Thoracic aorta (tissue), 2 donors: ENCODE measurements around the gene PLCH1. TPM values are rescaled to one million over a fixed set of nuclear protein-coding genes. Genes with fewer than 3 reads are reported as not detected.
A peak's percentile ranks its signal among the peaks of the same experiment; 100 is the strongest.

Source experiments
- ATAC-seq: fragments of 150-250 bp; one replicate; pipeline ENCODE4 v1.8.0; 2017; ENCODE audit warnings: low read depth; ENCODE audit not compliant: insufficient number of reproducible peaks, low FRiP score
- DNase-seq: peaks from one replicate; pipeline ENCODE4 v3.0.0-alpha.2; 2020; ENCODE audit warnings: low spot score
- H3K27ac ChIP-seq, 2 donors: fragments of 200-600 bp; sonication (generic); 1 replicate in 1 of 2; 2 replicates in 1 of 2; pipeline ENCODE4 v1.5.1; 2016; ENCODE audit warnings: mild to moderate bottlenecking in 2 of 2, moderate library complexity in 2 of 2
- H3K27me3 ChIP-seq: fragments of 200-600 bp; sonication (generic); replicated peaks from 2 replicates; pipeline ENCODE4 v1.6.0; 2016; ENCODE audit warnings: mild to moderate bottlenecking; ENCODE audit not compliant: insufficient read depth
- H3K36me3 ChIP-seq: fragments of 200-600 bp; sonication (generic); one replicate; pipeline ENCODE4 v1.5.1; 2016
- H3K4me1 ChIP-seq, 2 donors: fragments of 200-600 bp; sonication (generic); 1 replicate in 1 of 2; 2 replicates in 1 of 2; pipeline versions ENCODE4 v1.5.1 to v1.6.0; 2016; ENCODE audit warnings: low read depth in 2 of 2, mild to moderate bottlenecking in 1 of 2; ENCODE audit not compliant: control insufficient read depth in 1 of 2
- H3K4me3 ChIP-seq: fragments of 200-600 bp; sonication (generic); 2 replicates; pipeline ENCODE4 v1.5.1; 2016; ENCODE audit warnings: mild to moderate bottlenecking
- H3K9me3 ChIP-seq: fragments of 200-600 bp; sonication (generic); 2 replicates; pipeline ENCODE4 v1.5.1; 2016
- CTCF ChIP-seq: fragments of 200-600 bp; sonication (generic); IDR thresholded peaks from one replicate; pipeline ENCODE4 v1.5.1; 2019; ENCODE audit warnings: antibody characterized with exemption
- total RNA-seq, 2 donors: library from RNA; depleted of rRNA; stranded (reverse); fragments of >200 nt; gene quantifications; one replicate each; pipeline versions ENCODE4 v1.1.0 to v1.2.3, GENCODE V29; 2016

Gene PLCH1
- under 1 TPM in 1 of 2 donors, not detected in 1; 0.28 TPM for total RNA-seq

DNA sequence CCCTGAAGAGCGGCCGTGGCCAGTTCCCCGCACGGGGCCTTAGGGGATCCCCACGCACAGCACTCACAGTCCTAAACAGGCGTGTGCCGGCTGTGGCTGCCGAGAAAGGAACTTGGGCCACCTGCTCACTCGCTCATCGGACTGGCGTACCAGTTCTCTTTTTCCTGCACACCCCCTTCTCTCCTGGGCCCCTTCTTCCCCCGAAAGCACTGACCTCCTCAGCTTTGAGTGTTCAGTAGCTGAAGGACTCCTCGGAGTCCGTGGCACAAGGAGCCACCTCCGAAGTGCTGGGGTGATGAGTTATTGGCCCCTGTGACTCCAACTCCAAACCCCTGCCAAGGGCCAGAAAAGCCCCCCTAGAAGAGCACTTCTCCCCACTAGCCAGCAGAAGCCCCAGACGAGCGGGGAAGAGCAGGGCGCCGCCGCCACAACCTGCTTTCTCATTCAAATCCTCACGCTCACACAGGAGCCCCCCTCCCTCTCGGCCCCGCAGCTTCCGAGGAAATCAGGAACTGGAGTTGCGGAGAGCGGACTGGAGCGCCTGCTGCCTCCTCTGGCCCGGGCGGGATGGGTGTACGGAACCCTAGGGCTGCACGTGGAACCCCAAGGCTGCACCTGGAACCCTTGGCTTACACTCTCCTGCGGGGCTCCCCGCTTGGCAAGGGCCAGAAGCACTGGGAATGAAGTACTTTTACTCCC lies at the start of gene PLCH1:
PLCH1 (minus strand) TSS at position 446 of the 699 bp plus-strand sequence. CDS start 40,847 bp downstream, outside the sequence.
- TF ChIP-seq CTCF, result no peak
- Histone ChIP-seq H3K27me3 (no peaks in the 10 kb centered on the region), H3K4me1 (peaks cover 4 to 16% of the 10 kb centered on the region in 2 donors), H3K27ac (no peak within 1 kb of the TSS), H3K36me3 (no peaks in the 10 kb centered on the region), H3K4me3 (peak within 1 kb of the TSS; percentile 76), H3K9me3 (no peaks in the 10 kb centered on the region)
- no peak for DNase-seq
- ATAC-seq, result peak; percentile 34

- TF ChIP-seq CTCF, result no peak
- peaks cover 10% of the 10 kb centered on the region for H3K36me3 ChIP-seq
- ATAC-seq, result no peak
These were observed 47.7 kb upstream of the PLCH1 start for GRCh38 chr3:155792532-155792931.

DNA sequence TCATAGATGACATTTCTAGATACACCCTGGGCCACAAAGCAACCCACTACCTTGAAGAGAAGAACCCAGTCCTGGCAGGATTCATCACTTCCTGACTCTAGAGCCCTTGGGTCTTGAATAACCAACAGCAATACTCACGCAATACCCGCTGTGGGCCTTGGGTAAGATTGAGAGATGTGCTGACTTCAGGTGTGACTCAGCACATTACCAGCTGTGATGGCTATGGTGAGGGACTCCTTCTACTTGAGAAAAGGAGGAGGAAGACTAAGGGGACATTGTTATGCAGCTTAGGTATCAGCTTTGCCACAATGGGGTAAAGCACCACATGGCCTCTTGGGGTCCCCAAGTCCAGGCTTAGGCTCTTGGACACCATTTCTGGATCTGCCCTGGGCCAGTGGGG lies 46.3 kb upstream of the PLCH1 start:
- Histone ChIP-seq H3K27me3 (no peaks in the 10 kb centered on the region), H3K9me3 (no peaks in the 10 kb centered on the region), H3K36me3 (peaks cover 10% of the 10 kb centered on the region), H3K4me1 (no peaks in the 10 kb centered on the region), H3K27ac (no peak overlapping the region), H3K4me3 (no peak overlapping the region)
- ATAC-seq, result no peak
- DNase-seq, result no peak
- TF ChIP-seq CTCF, result no peak

More at GRCh38 chr3:155792532-155792931, 47.7 kb upstream of the PLCH1 start:
- no peak for DNase-seq
- Histone ChIP-seq H3K4me1 (no peaks in the 10 kb centered on the region), H3K9me3 (no peaks in the 10 kb centered on the region), H3K4me3 (no peak overlapping the region), H3K27ac (no peak overlapping the region), H3K27me3 (no peaks in the 10 kb centered on the region)

- ATAC-seq (no peak), DNase-seq (no peak)
- no peaks in the 10 kb centered on the region for H3K9me3 ChIP-seq
- no peak for TF ChIP-seq CTCF
- H3K36me3 ChIP-seq, result peaks cover 10% of the 10 kb centered on the region
- H3K4me1 ChIP-seq, result no peaks in the 10 kb centered on the region
- H3K27ac ChIP-seq, result no peak overlapping the region
- no peak overlapping the region for H3K4me3 ChIP-seq
- no peaks in the 10 kb centered on the region for H3K27me3 ChIP-seq
These were observed 45.5 kb upstream of the PLCH1 start for GRCh38 chr3:155790272-155790925.

- ATAC-seq (no peak), DNase-seq (no peak)
- H3K27me3 ChIP-seq, result no peaks in the 10 kb centered on the region
- no peak overlapping the region for H3K4me3 ChIP-seq
- no peak for TF ChIP-seq CTCF
- no peaks in the 10 kb centered on the region for H3K4me1 ChIP-seq
- H3K27ac ChIP-seq, result no peak overlapping the region
- H3K36me3 ChIP-seq, result peaks cover 4% of the 10 kb centered on the region
- peaks cover 8% of the 10 kb centered on the region for H3K9me3 ChIP-seq
These were observed 40.9 kb upstream of the PLCH1 start for GRCh38 chr3:155785662-155786295.
